Measurements from ENCODE around the gene TP53INP2. TPM values are rescaled to one million over a fixed set of nuclear protein-coding genes. Genes with fewer than 3 reads are reported as not detected.
A peak's percentile ranks its signal among the peaks of the same experiment; 100 is the strongest.

The TP53INP2 gene
- total and polyA plus RNA-seq, 2 of the 13 experiments (the other 11 are each of a cell fraction or from before 2014, with no cell fraction given) = 5.2 to 18.8 TPM

GRCh38 chr20:34689486-34689885 is 14.7 kb upstream of the TP53INP2 start (continued):
- TF ChIP-seq FOXA3 (CRISPR knock-in tag; IDR thresholded peaks at IDR 0.05) (peak; percentile 63), MEIS2 (CRISPR knock-in tag; IDR thresholded peaks at IDR 0.05) (0 out of 2 replicates have a peak, but pooled peaks have one; percentile 16), CCDC6 (CRISPR knock-in tag; IDR thresholded peaks at IDR 0.05) (no peak), SPEN (CRISPR knock-in tag; IDR thresholded peaks at IDR 0.05; ENCODE audit: low read depth) (0 out of 2 replicates have a peak, but pooled peaks have one; percentile 16), MTERF4 (CRISPR knock-in tag; IDR thresholded peaks at IDR 0.05) (no peak), ARID5B (CRISPR knock-in tag; IDR thresholded peaks at IDR 0.05) (peak; percentile 69), FOXK1 (CRISPR knock-in tag; IDR thresholded peaks at IDR 0.05; ENCODE audit: borderline replicate concordance, low read depth) (peak; percentile 65; the same call in 1 of the 2 replicates), FOXO1 (CRISPR knock-in tag; IDR thresholded peaks at IDR 0.05) (peak; percentile 42; the same call in 1 of the 2 replicates), RXRB (CRISPR knock-in tag; IDR thresholded peaks at IDR 0.05; ENCODE audit: borderline replicate concordance) (peak; percentile 84), ERF (CRISPR knock-in tag; IDR thresholded peaks at IDR 0.05) (peak; percentile 53; the same call in 1 of the 2 replicates), ZNF3 (CRISPR knock-in tag; IDR thresholded peaks at IDR 0.05) (peak; percentile 78; the same call in 1 of the 2 replicates), FOXP4 (CRISPR knock-in tag; IDR thresholded peaks at IDR 0.05) (peak; percentile 37; the same call in 1 of the 2 replicates), ZNF713 (CRISPR knock-in tag; IDR thresholded peaks at IDR 0.05) (no peak), ZNF24 (IDR thresholded peaks at IDR 0.05) (peak; percentile 72; the same call in 1 of the 2 replicates), ZNF121 (CRISPR knock-in tag; IDR thresholded peaks at IDR 0.05) (peak; percentile 85), MAZ (IDR thresholded peaks at IDR 0.05; ENCODE audit: borderline replicate concordance, low read depth, low read length) (no peak), MAZ (CRISPR knock-in tag; IDR thresholded peaks at IDR 0.05; ENCODE audit: low read depth) (no peak), ELF3 (CRISPR knock-in tag; IDR thresholded peaks at IDR 0.05) (peak; percentile 97), NR2F6 (IDR thresholded peaks at IDR 0.05) (peak; percentile 21; the same call in 1 of the 2 replicates), NR2F6 (CRISPR knock-in tag; IDR thresholded peaks at IDR 0.05) (peak; percentile 47), ZNF180 (CRISPR knock-in tag; IDR thresholded peaks at IDR 0.05; ENCODE audit: borderline replicate concordance, low read depth) (no peak)
- TF ChIP-seq, protein P1, sequence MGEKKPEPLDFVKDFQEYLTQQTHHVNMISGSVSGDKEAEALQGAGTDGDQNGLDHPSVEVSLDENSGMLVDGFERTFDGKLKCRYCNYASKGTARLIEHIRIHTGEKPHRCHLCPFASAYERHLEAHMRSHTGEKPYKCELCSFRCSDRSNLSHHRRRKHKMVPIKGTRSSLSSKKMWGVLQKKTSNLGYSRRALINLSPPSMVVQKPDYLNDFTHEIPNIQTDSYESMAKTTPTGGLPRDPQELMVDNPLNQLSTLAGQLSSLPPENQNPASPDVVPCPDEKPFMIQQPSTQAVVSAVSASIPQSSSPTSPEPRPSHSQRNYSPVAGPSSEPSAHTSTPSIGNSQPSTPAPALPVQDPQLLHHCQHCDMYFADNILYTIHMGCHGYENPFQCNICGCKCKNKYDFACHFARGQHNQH (CRISPR knock-in tag; IDR thresholded peaks at IDR 0.05) = no peak
- TF ChIP-seq, protein P2, sequence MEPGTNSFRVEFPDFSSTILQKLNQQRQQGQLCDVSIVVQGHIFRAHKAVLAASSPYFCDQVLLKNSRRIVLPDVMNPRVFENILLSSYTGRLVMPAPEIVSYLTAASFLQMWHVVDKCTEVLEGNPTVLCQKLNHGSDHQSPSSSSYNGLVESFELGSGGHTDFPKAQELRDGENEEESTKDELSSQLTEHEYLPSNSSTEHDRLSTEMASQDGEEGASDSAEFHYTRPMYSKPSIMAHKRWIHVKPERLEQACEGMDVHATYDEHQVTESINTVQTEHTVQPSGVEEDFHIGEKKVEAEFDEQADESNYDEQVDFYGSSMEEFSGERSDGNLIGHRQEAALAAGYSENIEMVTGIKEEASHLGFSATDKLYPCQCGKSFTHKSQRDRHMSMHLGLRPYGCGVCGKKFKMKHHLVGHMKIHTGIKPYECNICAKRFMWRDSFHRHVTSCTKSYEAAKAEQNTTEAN (CRISPR knock-in tag; conservative IDR thresholded peaks at IDR 0.05) = no peak
